Right hindlimb (tissue), 1 donor: ENCODE measurements around the gene ITIH4.

ENCODE experiments used
- DNase-seq: peaks from one replicate; pipeline ENCODE4 v3.0.0-alpha.2; 2018

Gene ITIH4

GRCh38 chr3:52795298-52795900 lies 35.1 kb downstream of the ITIH4 start:
- DNase-seq, result no peak

GRCh38 chr3:52794612-52795099 lies 35.8 kb downstream of the ITIH4 start, which contains the start of gene ITIH3:
TSS of gene ITIH3 (plus strand) at chr3:52794796. CDS start at chr3:52794804, 8 bp downstream.
- DNase-seq, result no peak

- no peak for DNase-seq
These were observed 36.5 kb downstream of the ITIH4 start for GRCh38 chr3:52793702-52794611.

- DNase-seq, result no peak
These were observed 37.3 kb downstream of the ITIH4 start for GRCh38 chr3:52792961-52793695.

- no peak for DNase-seq
These were observed 38.1 kb downstream of the ITIH4 start for GRCh38 chr3:52792413-52792812.

GRCh38 chr3:52791928-52792327 lies 38.5 kb downstream of the ITIH4 start:
- no peak for DNase-seq

GRCh38 chr3:52791366-52791765 lies 39.1 kb downstream of the ITIH4 start:
- DNase-seq, result no peak

- DNase-seq, result no peak
These were observed 39.7 kb downstream of the ITIH4 start for GRCh38 chr3:52790741-52791140.

- no peak for DNase-seq
These were observed 40.1 kb downstream of the ITIH4 start for GRCh38 chr3:52790337-52790736.

- no peak for DNase-seq
These were observed 40.8 kb downstream of the ITIH4 start for GRCh38 chr3:52789746-52790040.

- no peak for DNase-seq
These were observed 41.4 kb downstream of the ITIH4 start for GRCh38 chr3:52788890-52789745.

GRCh38 chr3:52787672-52788625 lies 42.5 kb downstream of the ITIH4 start:
- DNase-seq, result peak; percentile 12

GRCh38 chr3:52787246-52787645 lies 43.2 kb downstream of the ITIH4 start:
- no peak for DNase-seq

- DNase-seq, result peak; percentile 9
These were observed 43.9 kb downstream of the ITIH4 start for GRCh38 chr3:52786330-52787215.

- DNase-seq, result no peak
These were observed 45.4 kb downstream of the ITIH4 start for GRCh38 chr3:52784931-52785590.

- no peak for DNase-seq
These were observed 46.4 kb downstream of the ITIH4 start for GRCh38 chr3:52784021-52784621.

- DNase-seq, result no peak
These were observed 47.3 kb downstream of the ITIH4 start for GRCh38 chr3:52783211-52783555.

- peak; percentile 11 for DNase-seq
These were observed 47.9 kb downstream of the ITIH4 start for GRCh38 chr3:52782412-52783210.
